ENCODE data around the gene TMED1. TPM values are rescaled to one million over a fixed set of nuclear protein-coding genes. Genes with fewer than 3 reads are reported as not detected.

The TMED1 gene
- total and polyA plus RNA-seq, 2 of the 13 experiments (the other 11 are each of a cell fraction or from before 2014, with no cell fraction given) = 48.3 to 51.8 TPM

DNA sequence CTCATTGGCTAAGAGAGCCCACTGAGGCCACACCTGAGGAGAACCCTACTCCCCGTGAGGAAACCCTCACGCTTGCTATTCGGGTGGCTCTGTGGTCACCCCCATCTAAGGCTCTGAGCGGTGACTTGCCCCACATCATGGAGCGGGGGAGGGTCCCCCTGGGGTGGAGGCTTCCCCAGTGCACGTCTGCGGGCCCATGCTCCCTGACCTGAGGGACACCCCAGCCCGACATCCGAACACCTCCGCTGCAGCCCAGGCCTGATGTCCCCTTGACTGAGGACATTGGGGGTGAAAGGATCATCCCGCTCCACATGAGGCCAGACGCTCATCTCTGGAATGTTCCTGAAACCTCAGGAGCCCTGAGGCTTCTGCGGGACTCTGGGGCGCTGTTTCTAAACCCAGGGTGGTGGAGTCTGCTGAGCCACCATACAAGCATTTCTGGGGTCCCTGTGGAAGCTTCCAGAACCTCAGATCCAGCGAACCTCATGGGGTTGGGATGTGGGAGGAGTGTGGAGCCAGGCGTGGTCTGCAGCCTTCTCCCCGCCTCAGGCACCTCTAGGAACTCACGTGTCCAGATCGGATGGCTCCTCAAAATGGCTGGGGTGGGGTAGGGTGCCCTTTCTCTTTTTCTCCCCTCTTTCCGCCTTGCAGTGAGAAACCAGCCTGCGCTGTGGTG, 19.9 kb downstream of the TMED1 start (continued):
- TF ChIP-seq ELK4 (CRISPR knock-in tag; IDR thresholded peaks at IDR 0.05; ENCODE audit: borderline replicate concordance) = no peak
- no peak for TF ChIP-seq USF2 (IDR thresholded peaks at IDR 0.05; ENCODE audit: low read depth, low read length)
- no peak for TF ChIP-seq USF2 (CRISPR knock-in tag; IDR thresholded peaks at IDR 0.05; ENCODE audit: borderline replicate concordance)
- no peak for TF ChIP-seq ZNF512B (CRISPR knock-in tag; IDR thresholded peaks at IDR 0.05; ENCODE audit: borderline replicate concordance)
- no peak for TF ChIP-seq RAD51 (IDR thresholded peaks at IDR 0.05; ENCODE audit: borderline replicate concordance)
- TF ChIP-seq ZBTB38 (CRISPR knock-in tag; IDR thresholded peaks at IDR 0.05) = no peak
- TF ChIP-seq CCAR2 (optimal IDR thresholded peaks at IDR 0.05; ENCODE audit: low read depth, low read length) = no peak
